B cell (primary cell): ENCODE results near the gene GALC. TPM values are rescaled to one million over a fixed set of nuclear protein-coding genes. Genes with fewer than 3 reads are reported as not detected.

Experiments
- ATAC-seq: fragments of 200-7000 bp; cut with Tn5 transposase; one replicate; pipeline ENCODE4 v1.10.0; 2021; ENCODE audit warnings: low read depth, mild to moderate bottlenecking, moderate number of reproducible peaks, moderate library complexity
- CTCF ChIA-PET: fragments of 350-600 bp; sonication (Branson Sonifier 250); formaldehyde crosslinking; loops from one replicate; lab custom pipeline; 2021; ENCODE audit warnings: antibody characterized with exemption, inconsistent platforms; lab: Charles Lee
- POLR2A ChIA-PET: fragments of 350-600 bp; sonication (Branson Sonifier 250); formaldehyde crosslinking; loops from one replicate; lab custom pipeline; 2021; ENCODE audit warnings: antibody characterized with exemption; lab: Charles Lee
- DNase-seq: peaks from one replicate; pipeline ENCODE4 v3.0.0; 2013
- H2AFZ ChIP-seq: 2 replicates; pipeline ENCODE4 v1.6.1; 2012; ENCODE audit warnings: mild to moderate bottlenecking, low read depth, low read length; ENCODE audit not compliant: insufficient read depth, poor library complexity, severe bottlenecking
- H3K27ac ChIP-seq, 2 donors: 1 replicate in 1 of 2; 2 replicates in 1 of 2; pipeline ENCODE4 v1.5.1; 2012 to 2013; ENCODE audit warnings: low read length in 2 of 2, mild to moderate bottlenecking in 2 of 2, moderate library complexity in 1 of 2
- H3K27me3 ChIP-seq, 4 experiments: fragments of 200-600 bp in 1 of 4; sonication (generic) in 1 of 4; replicated peaks in 1 of 4; 1 replicate in 2 of 4; 2 replicates in 2 of 4; pipeline versions ENCODE4 v1.6.1 to v1.7.0; 2013 to 2016; ENCODE audit warnings: low read length in 3 of 4, mild to moderate bottlenecking in 2 of 4, mixed read lengths in 1 of 4, moderate library complexity in 1 of 4; ENCODE audit not compliant: insufficient read depth in 4 of 4, control insufficient read depth in 3 of 4; ENCODE audit errors: control extremely low read depth in 1 of 4
- H3K36me3 ChIP-seq, 2 experiments: replicated peaks in 1 of 2; 1 replicate in 1 of 2; 2 replicates in 1 of 2; pipeline versions ENCODE4 v1.6.1 to v1.7.1; 2013; ENCODE audit warnings: low read length in 1 of 2; ENCODE audit not compliant: insufficient read depth in 2 of 2, control insufficient read depth in 1 of 2; ENCODE audit errors: control extremely low read depth in 1 of 2, extremely low read depth in 1 of 2
- H3K4me1 ChIP-seq, 2 donors: fragments of 200-600 bp in 1 of 2; sonication (generic) in 1 of 2; 1 replicate in 1 of 2; 2 replicates in 1 of 2; pipeline versions ENCODE4 v1.5.1 to v1.6.1; 2013 to 2017; ENCODE audit warnings: low read length in 2 of 2; ENCODE audit not compliant: control insufficient read depth in 2 of 2, insufficient read depth in 2 of 2
- H3K4me2 ChIP-seq: replicated peaks from 2 replicates; pipeline ENCODE3; 2012; ENCODE audit warnings: mild to moderate bottlenecking, low read depth, low read length; ENCODE audit not compliant: poor library complexity, severe bottlenecking
- H3K4me3 ChIP-seq, 5 experiments: fragments of 200-600 bp in 1 of 5; sonication (generic) in 1 of 5; 1 replicate in 3 of 5; 2 replicates in 2 of 5; pipeline versions ENCODE4 v1.5.1 to v1.7.0; 2011 to 2016; ENCODE audit warnings: low read length in 4 of 5, mild to moderate bottlenecking in 4 of 5, low read depth in 2 of 5, control low read depth in 1 of 5, moderate library complexity in 1 of 5; ENCODE audit not compliant: insufficient read depth in 1 of 5; ENCODE audit errors: control extremely low read depth in 1 of 5, extremely low read depth in 1 of 5
- H3K79me2 ChIP-seq: fragments of 200-600 bp; sonication (generic); one replicate; pipeline ENCODE4 v1.6.0; 2016; ENCODE audit warnings: low read length; ENCODE audit not compliant: control insufficient read depth, insufficient read depth
- H3K9ac ChIP-seq: fragments of 200-600 bp; sonication (generic); 2 replicates; pipeline ENCODE4 v1.6.1; 2017; ENCODE audit warnings: mild to moderate bottlenecking, low read length, moderate library complexity
- H3K9me3 ChIP-seq, 3 donors: one replicate each; pipeline versions ENCODE4 v1.6.1 to v1.7.1; 2013; ENCODE audit warnings: low read length in 2 of 3; ENCODE audit not compliant: control insufficient read depth in 2 of 3, insufficient read depth in 1 of 3; ENCODE audit errors: control extremely low read depth in 1 of 3
- H4K20me1 ChIP-seq: 2 replicates; pipeline ENCODE4 v1.6.0; 2012; ENCODE audit warnings: mild to moderate bottlenecking, low read length; ENCODE audit not compliant: insufficient read depth, control insufficient read depth, poor library complexity, severe bottlenecking
- H3K27ac Mint-ChIP-seq: one replicate; pipeline ENCODE4 v1.8.0; 2021; ENCODE audit warnings: mixed read lengths
- H3K27me3 Mint-ChIP-seq: one replicate; pipeline ENCODE4 v1.8.0; 2021; ENCODE audit warnings: mixed read lengths
- H3K4me1 Mint-ChIP-seq: one replicate; pipeline ENCODE4 v1.8.0; 2021; ENCODE audit warnings: mixed read lengths
- H3K4me3 Mint-ChIP-seq: one replicate; pipeline ENCODE4 v1.8.0; 2021; ENCODE audit warnings: mixed read lengths
- H3K9me3 Mint-ChIP-seq: one replicate; pipeline ENCODE4 v1.8.0; 2022; ENCODE audit warnings: mixed read lengths; ENCODE audit not compliant: insufficient read depth
- EZH2 ChIP-seq: IDR thresholded peaks from 2 replicates; pipeline ENCODE4 v1.6.1; 2012; ENCODE audit warnings: borderline replicate concordance, low read depth, mild to moderate bottlenecking, moderate library complexity, low read length; ENCODE audit not compliant: insufficient read depth, poor library complexity, severe bottlenecking
- WGBS: methylation state at CpG from one replicate; pipeline ENCODE4 v1.1.5; 2013; ENCODE audit warnings: missing lambda C conversion rate; ENCODE audit not compliant: insufficient coverage; 5-methylcytosine and 5-hydroxymethylcytosine counted together
- intact Hi-C: fragments of 100-400 bp; cut with micrococcal nuclease; formaldehyde crosslinking; loops from one replicate; pipeline ENCODE4 v1.10.0; 2022
- polyA plus RNA-seq: library from polyadenylated mRNA; depleted of rRNA; stranded (reverse); fragments of >200 nt; gene quantifications from 2 replicates; pipeline ENCODE4 v1.2.3, GENCODE V29; 2012
- total RNA-seq, 2 donors: library from RNA; stranded (reverse); fragments of 120-200 nt in 1 of 2; gene quantifications; 1 replicate in 1 of 2; 2 replicates in 1 of 2; pipeline versions ENCODE4 v1.2.3 to v1.2.4, GENCODE V29; 2013 to 2022
- TF ChIP-seq, protein P1 (sequence below): fragments of 200-600 bp; IDR thresholded peaks from one replicate; pipeline ENCODE4 v1.8.0; 2022; ENCODE audit warnings: antibody characterized with exemption, mild to moderate bottlenecking

Gene GALC
- total and polyA plus RNA-seq, 2 donors (not counting 1 experiment from before 2014, with no cell fraction given): 4.9 to 17.8 TPM

GRCh38 chr14:87901236-87901635 lies 91.7 kb downstream of the GALC start:
- H3K36me3 ChIP-seq: no peaks in the 10 kb centered on the region
- no peaks in the 10 kb centered on the region for H4K20me1 ChIP-seq
- H3K9ac ChIP-seq: no peak overlapping the region
- intact Hi-C loops: no loop called here
- TF ChIP-seq, protein P1, sequence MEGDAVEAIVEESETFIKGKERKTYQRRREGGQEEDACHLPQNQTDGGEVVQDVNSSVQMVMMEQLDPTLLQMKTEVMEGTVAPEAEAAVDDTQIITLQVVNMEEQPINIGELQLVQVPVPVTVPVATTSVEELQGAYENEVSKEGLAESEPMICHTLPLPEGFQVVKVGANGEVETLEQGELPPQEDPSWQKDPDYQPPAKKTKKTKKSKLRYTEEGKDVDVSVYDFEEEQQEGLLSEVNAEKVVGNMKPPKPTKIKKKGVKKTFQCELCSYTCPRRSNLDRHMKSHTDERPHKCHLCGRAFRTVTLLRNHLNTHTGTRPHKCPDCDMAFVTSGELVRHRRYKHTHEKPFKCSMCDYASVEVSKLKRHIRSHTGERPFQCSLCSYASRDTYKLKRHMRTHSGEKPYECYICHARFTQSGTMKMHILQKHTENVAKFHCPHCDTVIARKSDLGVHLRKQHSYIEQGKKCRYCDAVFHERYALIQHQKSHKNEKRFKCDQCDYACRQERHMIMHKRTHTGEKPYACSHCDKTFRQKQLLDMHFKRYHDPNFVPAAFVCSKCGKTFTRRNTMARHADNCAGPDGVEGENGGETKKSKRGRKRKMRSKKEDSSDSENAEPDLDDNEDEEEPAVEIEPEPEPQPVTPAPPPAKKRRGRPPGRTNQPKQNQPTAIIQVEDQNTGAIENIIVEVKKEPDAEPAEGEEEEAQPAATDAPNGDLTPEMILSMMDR: no peak
- TF ChIP-seq EZH2: no peak
- WGBS: 67% methylated on average over 2 of the region's 3 CpGs
- H2AFZ ChIP-seq: no peak overlapping the region
- H3K4me2 ChIP-seq: no peak overlapping the region
- H3K27ac Mint-ChIP-seq: no peak overlapping the region
- H3K4me1 ChIP-seq: no peaks in the 10 kb centered on the region
- H3K9me3 Mint-ChIP-seq: no peaks in the 10 kb centered on the region
- ATAC-seq (no peak), DNase-seq (no peak)
- no peak overlapping the region for H3K27ac ChIP-seq
- H3K79me2 ChIP-seq: no peaks in the 10 kb centered on the region
- H3K27me3 Mint-ChIP-seq: peaks cover 16% of the 10 kb centered on the region
- ChIA-PET POLR2A (no interaction called here), CTCF (no interaction called here)
- no peaks in the 10 kb centered on the region for H3K9me3 ChIP-seq
- no peak overlapping the region for H3K4me3 ChIP-seq
- H3K4me1 Mint-ChIP-seq: no peaks in the 10 kb centered on the region
- peaks cover 0 to 13% (median 5%) of the 10 kb centered on the region in 4 experiments for H3K27me3 ChIP-seq
- no peak overlapping the region for H3K4me3 Mint-ChIP-seq

DNA sequence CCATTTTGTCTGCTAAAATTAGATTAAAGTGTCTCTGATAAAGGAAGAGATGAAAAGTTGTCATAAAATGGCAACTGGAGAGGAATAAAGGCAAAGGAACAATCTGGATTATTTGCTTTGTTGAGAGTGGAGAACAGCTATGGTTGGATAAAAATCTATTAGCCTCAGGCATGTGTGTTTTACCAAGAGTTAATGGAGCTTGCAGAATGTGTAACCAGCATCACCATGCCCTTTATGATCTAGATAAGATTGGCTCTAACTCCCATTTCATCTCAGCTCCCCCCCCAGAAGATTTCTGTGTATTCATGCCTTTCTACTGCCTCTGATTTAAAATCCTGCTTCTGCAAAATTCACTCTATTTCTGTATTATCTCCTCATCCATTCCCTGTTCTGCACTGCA lies 93.8 kb downstream of the GALC start:
- Histone ChIP-seq H3K4me3 (no peak overlapping the region), H3K9ac (no peak overlapping the region), H3K27me3 (peaks cover 0 to 13% (median 5%) of the 10 kb centered on the region in 4 experiments), H4K20me1 (no peaks in the 10 kb centered on the region), H2AFZ (no peak overlapping the region), H3K27ac (no peak overlapping the region), H3K36me3 (no peaks in the 10 kb centered on the region), H3K9me3 (no peaks in the 10 kb centered on the region), H3K4me1 (no peaks in the 10 kb centered on the region), H3K79me2 (no peaks in the 10 kb centered on the region), H3K4me2 (no peak overlapping the region)
- DNase-seq: no peak
- no peaks in the 10 kb centered on the region for H3K4me1 Mint-ChIP-seq
- H3K27me3 Mint-ChIP-seq: peaks cover 13% of the 10 kb centered on the region
- no peaks in the 10 kb centered on the region for H3K9me3 Mint-ChIP-seq
- intact Hi-C loops: no loop called here
- no peak for ATAC-seq
- no peak overlapping the region for H3K4me3 Mint-ChIP-seq
- TF ChIP-seq, protein P1: no peak
- TF ChIP-seq EZH2: no peak
- POLR2A ChIA-PET: no interaction called here
- no peak overlapping the region for H3K27ac Mint-ChIP-seq
- CTCF ChIA-PET: interaction anchor here (1.1 kb wide), 2 partner anchors 9 to 156 kb away, joined by 3 read pairs; no protein-coding TSS in a partner anchor
